BE2C (cell line): ENCODE measurements around the gene OSBPL6.

ENCODE experiments used
- DNase-seq: peaks from one replicate; pipeline ENCODE4 v3.0.0-alpha.2; 2020
- H3K27me3 ChIP-seq: fragments of 250-450 bp; sonication (Bioruptor Pico); 2 replicates; pipeline ENCODE4 v1.5.1; 2020; ENCODE audit warnings: mild to moderate bottlenecking
- H3K36me3 ChIP-seq: fragments of 250-450 bp; sonication (Bioruptor Pico); 2 replicates; pipeline ENCODE4 v1.5.1; 2020; ENCODE audit warnings: mild to moderate bottlenecking
- H3K4me1 ChIP-seq: fragments of 250-450 bp; sonication (Bioruptor Pico); 2 replicates; pipeline ENCODE4 v1.5.1; 2020
- H3K4me3 ChIP-seq: 2 replicates; pipeline ENCODE4 v1.5.1; 2011; ENCODE audit warnings: low read depth, low read length
- H3K9me3 ChIP-seq: fragments of 250-450 bp; sonication (Bioruptor Pico); 2 replicates; pipeline ENCODE4 v1.5.1; 2020
- TF ChIP-seq, protein P1 (sequence below): IDR thresholded peaks from 2 replicates; pipeline ENCODE4 v1.5.1; 2012; ENCODE audit warnings: mild to moderate bottlenecking, low read depth, low read length

The OSBPL6 gene

DNA sequence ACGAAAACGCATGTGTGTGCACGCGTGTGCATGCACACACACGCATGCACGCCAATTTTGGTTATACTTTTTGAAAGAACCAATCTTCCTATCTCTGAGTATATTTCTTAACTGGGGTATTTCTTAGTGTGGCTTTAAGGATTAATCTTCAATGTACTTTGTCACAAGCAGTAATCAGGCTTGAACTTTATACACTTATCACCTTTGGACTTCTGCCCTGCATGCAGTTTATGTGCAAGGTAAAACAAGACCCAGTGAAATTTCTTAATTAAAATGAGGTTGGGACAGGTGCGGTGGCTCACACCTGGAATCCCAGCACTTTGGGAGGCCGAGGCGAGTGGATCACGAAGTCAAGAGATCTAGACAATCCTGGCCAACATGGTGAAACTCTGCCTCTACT is 85.3 kb downstream of the OSBPL6 start:
- H3K27me3 ChIP-seq: no peaks in the 10 kb centered on the region
- no peak for DNase-seq
- H3K4me3 ChIP-seq: no peak overlapping the region
- no peaks in the 10 kb centered on the region for H3K9me3 ChIP-seq
- H3K36me3 ChIP-seq: no peaks in the 10 kb centered on the region
- TF ChIP-seq, protein P1, sequence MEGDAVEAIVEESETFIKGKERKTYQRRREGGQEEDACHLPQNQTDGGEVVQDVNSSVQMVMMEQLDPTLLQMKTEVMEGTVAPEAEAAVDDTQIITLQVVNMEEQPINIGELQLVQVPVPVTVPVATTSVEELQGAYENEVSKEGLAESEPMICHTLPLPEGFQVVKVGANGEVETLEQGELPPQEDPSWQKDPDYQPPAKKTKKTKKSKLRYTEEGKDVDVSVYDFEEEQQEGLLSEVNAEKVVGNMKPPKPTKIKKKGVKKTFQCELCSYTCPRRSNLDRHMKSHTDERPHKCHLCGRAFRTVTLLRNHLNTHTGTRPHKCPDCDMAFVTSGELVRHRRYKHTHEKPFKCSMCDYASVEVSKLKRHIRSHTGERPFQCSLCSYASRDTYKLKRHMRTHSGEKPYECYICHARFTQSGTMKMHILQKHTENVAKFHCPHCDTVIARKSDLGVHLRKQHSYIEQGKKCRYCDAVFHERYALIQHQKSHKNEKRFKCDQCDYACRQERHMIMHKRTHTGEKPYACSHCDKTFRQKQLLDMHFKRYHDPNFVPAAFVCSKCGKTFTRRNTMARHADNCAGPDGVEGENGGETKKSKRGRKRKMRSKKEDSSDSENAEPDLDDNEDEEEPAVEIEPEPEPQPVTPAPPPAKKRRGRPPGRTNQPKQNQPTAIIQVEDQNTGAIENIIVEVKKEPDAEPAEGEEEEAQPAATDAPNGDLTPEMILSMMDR: no peak
- no peaks in the 10 kb centered on the region for H3K4me1 ChIP-seq

DNA sequence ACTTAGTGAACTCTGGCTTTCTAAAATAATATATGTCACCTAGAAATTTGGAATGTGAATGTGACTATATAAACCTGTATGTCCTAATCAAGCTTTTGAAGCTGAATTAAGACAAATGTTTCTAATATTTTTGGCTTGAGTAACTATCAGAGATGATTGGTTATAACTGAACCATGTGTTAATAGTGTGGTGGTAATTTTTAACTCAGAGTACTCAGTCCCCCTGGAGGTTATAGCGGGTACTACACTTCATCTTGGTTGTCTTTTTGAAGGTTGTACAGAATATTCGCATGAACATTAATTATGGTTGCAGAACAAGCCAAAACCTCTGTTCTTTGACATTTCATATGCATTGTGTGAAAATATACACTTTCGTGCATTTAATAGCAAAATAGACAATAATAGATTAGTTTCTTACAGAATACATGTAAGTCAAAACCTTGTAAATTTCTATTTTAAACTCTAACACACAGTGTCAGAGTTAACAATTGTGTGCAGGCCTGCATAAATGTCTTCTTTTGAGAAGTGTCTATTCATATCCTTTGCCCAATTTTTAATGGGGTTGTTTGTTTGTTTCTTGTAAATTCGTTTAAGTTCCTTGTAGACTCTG is 86.0 kb downstream of the OSBPL6 start:
- Histone ChIP-seq H3K4me3 (no peak overlapping the region), H3K9me3 (no peaks in the 10 kb centered on the region), H3K36me3 (no peaks in the 10 kb centered on the region), H3K27me3 (no peaks in the 10 kb centered on the region), H3K4me1 (no peaks in the 10 kb centered on the region)
- TF ChIP-seq, protein P1: peak; percentile 60
- DNase-seq: peak; percentile 26

DNA sequence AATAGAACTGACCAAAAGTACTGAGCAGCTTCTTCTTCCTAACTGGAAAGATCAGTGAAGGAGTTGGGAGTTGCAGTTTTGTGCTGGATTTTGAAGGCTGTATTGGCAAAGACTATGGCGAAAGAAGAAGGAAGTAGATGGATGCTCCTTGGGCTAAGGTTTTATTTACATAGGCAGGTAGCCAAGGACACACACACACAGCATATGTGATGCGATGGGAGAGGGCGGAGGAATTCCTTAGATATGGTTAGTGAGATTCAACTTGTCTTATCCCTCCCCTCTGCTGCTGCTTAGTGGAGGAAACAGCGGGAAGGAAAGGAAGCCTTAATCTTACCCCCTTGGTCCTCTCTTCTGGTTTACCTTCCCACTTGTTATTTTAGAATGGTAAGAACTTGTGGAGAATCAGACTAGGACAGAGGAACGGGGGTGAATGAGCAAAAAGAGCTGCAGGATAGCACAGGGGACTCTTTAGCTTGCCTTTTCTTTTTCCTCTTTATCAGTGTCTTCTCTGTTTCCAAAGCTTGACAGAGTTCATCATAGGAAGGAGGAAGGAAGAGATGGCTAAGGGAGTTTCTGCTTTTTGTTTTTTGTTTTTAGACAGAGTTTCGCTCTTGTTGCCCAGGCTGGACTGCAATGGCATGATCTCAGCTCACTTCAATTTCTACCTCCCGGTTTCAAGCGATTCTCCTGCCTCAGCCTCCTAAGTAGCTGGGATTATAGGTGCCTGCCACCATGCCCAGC is 87.9 kb downstream of the OSBPL6 start:
- Histone ChIP-seq H3K36me3 (no peaks in the 10 kb centered on the region), H3K27me3 (no peaks in the 10 kb centered on the region), H3K9me3 (no peaks in the 10 kb centered on the region), H3K4me1 (no peaks in the 10 kb centered on the region), H3K4me3 (no peak overlapping the region)
- no peak for DNase-seq
- TF ChIP-seq, protein P1: no peak

DNA sequence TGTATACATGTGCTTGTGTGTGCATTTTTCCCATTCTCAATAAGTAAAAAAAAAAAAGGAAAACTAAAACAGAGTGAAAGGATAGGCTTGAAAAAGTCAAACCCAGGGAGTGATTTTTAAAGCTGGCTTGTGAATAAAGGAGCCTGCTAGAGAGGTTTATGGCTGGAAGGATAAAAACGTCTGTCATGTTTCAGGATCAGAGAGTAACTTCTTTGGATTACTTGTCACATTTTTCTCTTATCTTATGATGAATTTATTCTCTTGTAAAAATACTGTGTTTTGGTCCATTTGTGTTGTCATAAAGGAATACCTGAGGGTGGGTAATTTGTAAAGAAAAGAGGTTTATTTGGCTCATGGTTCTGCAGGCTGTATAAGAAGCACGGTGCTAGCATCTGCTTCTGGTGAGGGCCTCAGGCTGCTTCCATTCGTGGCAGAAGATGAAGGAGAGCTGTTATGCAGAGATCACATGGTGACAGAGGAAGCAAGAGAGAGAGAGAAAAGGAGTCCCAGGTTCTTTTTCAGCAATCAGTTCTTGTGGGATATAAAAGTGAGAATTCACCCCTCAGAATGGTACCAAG is 89.1 kb downstream of the OSBPL6 start:
- H3K27me3 ChIP-seq: no peaks in the 10 kb centered on the region
- no peak for DNase-seq
- H3K4me1 ChIP-seq: no peaks in the 10 kb centered on the region
- H3K9me3 ChIP-seq: no peaks in the 10 kb centered on the region
- no peak overlapping the region for H3K4me3 ChIP-seq
- H3K36me3 ChIP-seq: no peaks in the 10 kb centered on the region
- TF ChIP-seq, protein P1: no peak

DNA sequence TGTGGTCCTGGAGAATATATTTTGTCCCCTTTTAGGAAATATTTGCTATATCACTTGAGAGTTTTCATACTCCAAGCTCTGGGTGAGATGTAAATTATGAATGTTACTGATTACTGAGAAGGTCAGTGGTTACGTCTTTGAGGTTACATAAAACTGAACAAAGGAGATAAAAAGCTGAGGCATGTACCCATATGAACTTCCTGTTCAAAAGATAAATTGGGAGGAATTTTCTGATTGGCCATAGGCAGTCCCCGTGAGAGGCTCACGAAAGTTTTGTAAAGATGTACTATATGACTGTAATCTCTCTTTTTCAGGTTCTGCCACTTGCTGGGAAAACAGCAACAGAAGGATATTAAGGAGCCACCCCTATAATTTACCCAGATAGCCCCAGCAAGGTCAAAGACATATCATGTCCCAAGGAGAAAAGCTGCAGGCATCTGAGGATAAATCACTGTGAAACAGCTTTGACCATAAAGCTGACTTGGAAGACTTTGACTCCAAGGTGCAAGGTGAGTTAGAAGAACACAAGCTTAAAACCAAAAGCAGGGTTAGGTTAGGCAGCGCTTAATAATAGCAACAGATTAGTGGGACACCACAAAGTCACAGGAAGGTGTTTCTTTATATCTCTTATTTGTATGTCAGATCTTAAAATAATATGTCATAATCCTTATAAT is 90.4 kb downstream of the OSBPL6 start:
- TF ChIP-seq, protein P1: no peak
- no peaks in the 10 kb centered on the region for H3K36me3 ChIP-seq
- H3K9me3 ChIP-seq: no peaks in the 10 kb centered on the region
- DNase-seq: no peak
- no peak overlapping the region for H3K4me3 ChIP-seq
- H3K4me1 ChIP-seq: no peaks in the 10 kb centered on the region
- H3K27me3 ChIP-seq: no peaks in the 10 kb centered on the region
